ENCODE results near the gene ETHE1. TPM values are rescaled to one million over a fixed set of nuclear protein-coding genes. Genes with fewer than 3 reads are reported as not detected.

ETHE1 gene
- total RNA-seq, 4 donors from 2014 or later = 66.6 to 126 (median 98.5) TPM

DNA sequence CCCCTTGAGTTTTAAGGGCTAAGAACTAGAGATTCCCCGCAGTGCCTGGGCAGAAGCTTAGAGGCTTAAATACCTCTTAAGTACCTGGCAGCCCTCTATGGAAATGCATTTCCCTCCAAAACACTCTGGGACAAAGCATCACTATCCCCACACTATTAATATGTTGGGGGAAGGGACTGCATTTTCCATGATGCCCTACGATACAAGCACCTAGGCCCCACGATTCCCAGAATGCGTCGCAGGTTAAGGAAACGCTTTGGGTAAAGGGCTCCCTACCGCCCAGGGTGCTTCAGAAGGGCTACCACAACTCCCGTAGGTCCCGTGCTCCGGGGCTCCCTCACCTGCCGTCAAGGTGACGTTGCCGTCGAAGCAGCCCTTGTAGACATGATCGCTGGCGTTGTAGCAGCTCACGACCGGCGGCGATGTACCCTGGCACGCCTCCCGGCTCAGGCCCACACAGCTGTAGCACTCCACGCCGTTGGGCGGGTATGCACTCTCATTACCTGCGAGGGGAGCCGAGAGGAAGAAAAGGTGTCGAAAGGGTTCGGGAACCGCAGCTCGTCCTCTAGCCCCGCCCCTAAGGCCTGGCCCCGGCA is 64.1 kb downstream of the ETHE1 start:
- WGBS, 2 donors = 12 to 63% methylated on average over 3 to 11 of the region's 33 CpGs
- Histone ChIP-seq H3K4me3 (peak overlapping the region; percentile 54 to 68 (median 66)), H3K9me3 (no peaks in the 10 kb centered on the region), H3K27me3 (no peaks in the 10 kb centered on the region), H3K36me3 (peaks cover 0 to 27% (median 5%) of the 10 kb centered on the region in 3 donors), H3K27ac (peak overlapping the region; percentile 90 to 96 (median 92)), H3K4me1 (peaks cover 12 to 61% (median 22%) of the 10 kb centered on the region in 3 donors)
- TF ChIP-seq, protein P1, sequence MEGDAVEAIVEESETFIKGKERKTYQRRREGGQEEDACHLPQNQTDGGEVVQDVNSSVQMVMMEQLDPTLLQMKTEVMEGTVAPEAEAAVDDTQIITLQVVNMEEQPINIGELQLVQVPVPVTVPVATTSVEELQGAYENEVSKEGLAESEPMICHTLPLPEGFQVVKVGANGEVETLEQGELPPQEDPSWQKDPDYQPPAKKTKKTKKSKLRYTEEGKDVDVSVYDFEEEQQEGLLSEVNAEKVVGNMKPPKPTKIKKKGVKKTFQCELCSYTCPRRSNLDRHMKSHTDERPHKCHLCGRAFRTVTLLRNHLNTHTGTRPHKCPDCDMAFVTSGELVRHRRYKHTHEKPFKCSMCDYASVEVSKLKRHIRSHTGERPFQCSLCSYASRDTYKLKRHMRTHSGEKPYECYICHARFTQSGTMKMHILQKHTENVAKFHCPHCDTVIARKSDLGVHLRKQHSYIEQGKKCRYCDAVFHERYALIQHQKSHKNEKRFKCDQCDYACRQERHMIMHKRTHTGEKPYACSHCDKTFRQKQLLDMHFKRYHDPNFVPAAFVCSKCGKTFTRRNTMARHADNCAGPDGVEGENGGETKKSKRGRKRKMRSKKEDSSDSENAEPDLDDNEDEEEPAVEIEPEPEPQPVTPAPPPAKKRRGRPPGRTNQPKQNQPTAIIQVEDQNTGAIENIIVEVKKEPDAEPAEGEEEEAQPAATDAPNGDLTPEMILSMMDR (IDR thresholded peaks at IDR 0.05) = peak in 1 of 6 experiments; percentile 2
- TF ChIP-seq POLR2A (IDR thresholded peaks at IDR 0.05) = peak in 2 of 4 donors; percentile 12 to 34
- DNase-seq = no peak
- intact Hi-C loops (cut with DNase I) = no loop called here

DNA sequence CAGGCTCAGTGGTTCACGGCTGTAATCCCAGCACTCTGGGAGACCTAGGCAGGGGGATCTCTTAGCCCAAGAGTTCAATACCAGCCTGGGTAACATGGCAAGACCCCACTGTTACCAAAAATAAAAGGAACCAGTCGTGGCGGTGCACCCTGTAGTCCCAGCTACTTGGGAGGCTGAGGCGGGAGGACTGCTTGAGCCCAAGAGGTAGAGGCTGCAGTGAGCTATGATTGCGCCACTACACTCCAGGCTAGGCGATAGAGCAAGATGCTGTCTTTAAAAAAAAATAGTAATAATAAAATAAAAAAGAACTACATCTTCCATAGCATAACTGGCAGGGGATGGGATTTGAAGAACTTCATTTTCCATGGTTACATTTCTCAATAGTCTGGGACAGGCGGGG is 64.6 kb downstream of the ETHE1 start:
- Histone ChIP-seq H3K27ac (peak overlapping the region; percentile 90 to 96 (median 92)), H3K36me3 (peaks cover 0 to 27% (median 5%) of the 10 kb centered on the region in 3 donors), H3K27me3 (no peaks in the 10 kb centered on the region), H3K4me1 (peaks cover 7 to 61% (median 19%) of the 10 kb centered on the region in 3 donors), H3K4me3 (peak overlapping the region; percentile 54 to 68 (median 66)), H3K9me3 (no peaks in the 10 kb centered on the region)
- 89 to 96% methylated on average over 6 of the region's 7 CpGs for WGBS, 2 donors
- DNase-seq = no peak
- intact Hi-C loops (cut with DNase I) = no loop called here
- TF ChIP-seq POLR2A (IDR thresholded peaks at IDR 0.05) = no peak
- TF ChIP-seq, protein P1 (IDR thresholded peaks at IDR 0.05) = no peak

DNA sequence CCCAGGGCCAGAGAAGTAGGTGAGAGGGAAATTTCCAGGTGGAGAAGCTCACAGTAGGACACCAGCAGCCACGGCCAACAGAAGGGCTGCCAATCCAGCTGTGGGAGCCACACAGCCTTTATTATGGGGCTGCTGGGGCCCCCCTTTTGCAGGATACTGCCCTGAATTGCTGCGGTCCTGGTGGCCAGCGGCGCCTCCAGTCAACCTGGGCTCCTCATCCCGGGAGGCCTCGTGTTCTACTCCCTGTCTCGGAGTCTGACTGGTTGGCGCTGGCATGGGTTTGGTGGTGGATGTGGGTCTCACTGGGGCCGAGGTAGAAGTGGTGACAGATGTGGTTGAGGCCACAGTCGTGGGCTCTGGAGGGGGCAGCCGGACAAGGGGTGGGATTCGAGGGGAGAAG is 65.7 kb downstream of the ETHE1 start:
- intact Hi-C loops (cut with DNase I) = no loop called here

DNA sequence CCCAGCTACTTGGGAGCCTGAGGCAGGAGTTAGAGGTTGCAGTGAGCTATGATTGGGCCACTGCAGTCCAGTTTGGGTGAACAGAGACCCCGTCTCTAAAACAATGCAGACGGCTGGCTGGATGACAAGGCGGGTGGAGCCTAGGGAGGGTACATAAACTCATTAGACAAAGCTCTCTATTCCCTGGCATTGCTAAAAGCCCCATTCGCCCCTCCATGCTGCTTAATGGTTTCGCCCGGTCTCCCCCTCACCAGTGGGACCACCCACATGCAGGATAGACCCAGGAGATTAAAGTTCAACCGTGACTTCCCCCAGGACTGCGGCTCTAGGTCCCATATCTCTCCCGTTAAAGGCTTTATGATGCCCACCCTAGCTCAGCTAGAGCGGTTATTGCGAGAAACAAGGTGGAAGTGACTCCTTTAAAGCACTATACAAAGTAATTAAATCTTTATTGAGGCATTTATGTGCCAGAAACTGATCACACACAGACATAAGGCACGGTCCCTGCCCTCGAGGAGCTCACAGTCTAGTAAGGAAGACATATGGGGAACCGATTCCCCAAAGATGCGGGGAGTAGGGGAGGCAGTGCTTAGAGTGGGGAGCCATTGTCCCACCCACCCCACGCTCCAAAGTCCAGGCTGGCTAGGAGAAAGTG is 66.5 kb downstream of the ETHE1 start:
- Histone ChIP-seq H3K4me3 (no peak overlapping the region), H3K27ac (peak overlapping the region in 1 of 4 donors; percentile 90), H3K36me3 (peaks cover 0 to 27% (median 5%) of the 10 kb centered on the region in 3 donors), H3K4me1 (peaks cover 14 to 61% (median 14%) of the 10 kb centered on the region in 3 donors), H3K27me3 (no peaks in the 10 kb centered on the region), H3K9me3 (no peaks in the 10 kb centered on the region)
- WGBS, 2 donors = 83 to 87% methylated on average over 9 to 13 of the region's 16 CpGs
- intact Hi-C loops (cut with DNase I) = no loop called here
- no peak for TF ChIP-seq POLR2A (IDR thresholded peaks at IDR 0.05)
- TF ChIP-seq, protein P1 (IDR thresholded peaks at IDR 0.05) = no peak
- no peak for DNase-seq

More for the DNA sequence above, 65.7 kb downstream of the ETHE1 start:
- 80 to 96% methylated on average over 7 to 10 of the region's 12 CpGs for WGBS, 2 donors
- Histone ChIP-seq H3K9me3 (no peaks in the 10 kb centered on the region), H3K27ac (peak overlapping the region in 2 of 4 donors; percentile 31 to 90), H3K36me3 (peaks cover 0 to 27% (median 5%) of the 10 kb centered on the region in 3 donors), H3K27me3 (no peaks in the 10 kb centered on the region), H3K4me3 (no peak overlapping the region), H3K4me1 (peaks cover 8 to 61% (median 19%) of the 10 kb centered on the region in 3 donors)
- no peak for TF ChIP-seq POLR2A (IDR thresholded peaks at IDR 0.05)
- TF ChIP-seq, protein P1 (IDR thresholded peaks at IDR 0.05) = no peak
- DNase-seq = no peak

DNA sequence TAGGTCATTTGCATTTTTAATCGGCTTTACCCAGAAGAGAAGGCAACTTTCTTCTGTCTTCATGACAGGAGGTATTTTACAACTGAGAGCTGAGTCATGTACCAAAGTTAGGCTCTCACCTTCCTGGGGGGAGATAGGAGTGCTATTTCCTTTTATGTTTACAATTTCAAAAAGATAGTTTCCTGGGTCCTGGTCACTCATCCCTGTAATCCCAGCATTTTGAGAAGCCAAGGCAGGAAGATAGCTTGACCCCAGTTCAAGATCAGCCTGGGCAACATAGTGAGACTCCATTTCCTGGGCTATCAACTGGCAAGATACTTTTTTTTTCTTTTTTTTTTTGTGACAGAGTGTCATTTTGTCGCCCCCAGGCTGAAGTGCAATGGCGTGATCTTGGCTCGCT is 69.2 kb downstream of the ETHE1 start:
- intact Hi-C loops (cut with DNase I) = no loop called here
- Histone ChIP-seq H3K9me3 (no peaks in the 10 kb centered on the region), H3K4me3 (no peak overlapping the region), H3K4me1 (peaks cover 12 to 58% (median 15%) of the 10 kb centered on the region in 3 donors), H3K27me3 (no peaks in the 10 kb centered on the region), H3K27ac (peak overlapping the region in 3 of 4 donors; percentile 57 to 87 (median 68)), H3K36me3 (peaks cover 0 to 26% (median 5%) of the 10 kb centered on the region in 3 donors)
- no peak for DNase-seq
- TF ChIP-seq POLR2A (IDR thresholded peaks at IDR 0.05) = no peak
- TF ChIP-seq, protein P1 (IDR thresholded peaks at IDR 0.05) = no peak
- WGBS, 2 donors = 48 to 75% methylated on average over 4 of the region's 4 CpGs
